SK-N-MC (cell line): ENCODE measurements around the gene MINDY4B.
"Not testable (repeated sequence)": the region's sequence is repeated elsewhere in the genome, so short reads cannot be mapped to it uniquely, and the experiment has no call there.

Experiments
- DNase-seq: peaks from one replicate; pipeline ENCODE4 v3.0.0-alpha.2; 2011; ENCODE audit warnings: low read depth, low spot score
- H3K27ac ChIP-seq: fragments of 200-600 bp; sonication (generic); 2 replicates; pipeline ENCODE4 v1.5.1; 2016; ENCODE audit warnings: mixed run types
- H3K36me3 ChIP-seq: fragments of 200-600 bp; sonication (generic); 2 replicates; pipeline ENCODE4 v1.6.1; 2017; ENCODE audit warnings: antibody characterized with exemption, low read length, mixed read lengths; ENCODE audit not compliant: insufficient read depth
- H3K4me3 ChIP-seq: fragments of 200-600 bp; sonication (generic); 2 replicates; pipeline ENCODE4 v1.5.1; 2016
- H3K9ac ChIP-seq: fragments of 200-600 bp; sonication (generic); 2 replicates; pipeline ENCODE4 v1.8.0; 2017; ENCODE audit warnings: mixed run types, mixed read lengths; ENCODE audit not compliant: insufficient read length
- H3K9me3 ChIP-seq: fragments of 200-600 bp; sonication (generic); 2 replicates; pipeline ENCODE4 v1.6.1; 2017; ENCODE audit warnings: low read depth, mild to moderate bottlenecking, antibody characterized with exemption, low read length, moderate library complexity, mixed read lengths
- EZH2 ChIP-seq: fragments of 200-600 bp; sonication (generic); IDR thresholded peaks from one replicate; pipeline ENCODE4 v1.6.1; 2017; ENCODE audit warnings: antibody characterized with exemption
- FOXP2 ChIP-seq: optimal IDR thresholded peaks from 2 replicates; pipeline ENCODE3; 2011; ENCODE audit warnings: mild to moderate bottlenecking, moderate library complexity; ENCODE audit not compliant: insufficient read depth; ENCODE audit errors: extremely low read length, control extremely low read depth
- POLR2AphosphoS5 ChIP-seq: IDR thresholded peaks from 2 replicates; pipeline ENCODE4 v1.6.1; 2012; ENCODE audit warnings: mild to moderate bottlenecking, low read depth, low read length, borderline replicate concordance

MINDY4B gene

DNA sequence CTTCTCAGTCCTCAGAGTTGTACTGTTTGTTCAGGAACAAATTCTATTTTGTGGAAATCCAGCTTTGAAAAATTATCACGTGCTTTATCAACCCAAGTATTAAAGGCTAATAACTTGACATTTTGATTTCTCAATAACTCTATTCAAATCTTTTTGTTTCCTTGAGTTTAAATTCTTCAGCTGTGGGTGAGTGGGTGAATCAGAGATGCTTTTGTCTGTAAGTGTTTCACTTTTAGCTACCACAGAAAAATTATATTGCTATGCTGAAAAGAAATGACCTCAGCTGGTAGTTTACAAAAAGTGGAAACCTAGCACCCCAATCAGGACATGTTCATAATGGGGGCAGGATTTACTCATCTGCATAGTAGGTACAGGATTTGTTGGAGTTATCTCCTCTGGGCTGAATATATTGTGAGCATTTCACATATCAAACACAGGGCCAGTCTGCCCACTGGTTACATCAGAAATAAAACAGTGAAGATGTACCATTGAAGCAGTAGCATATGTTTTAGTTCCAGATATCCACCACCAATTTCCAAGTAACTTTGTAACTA, 30.5 kb downstream of the MINDY4B start:
- no peak overlapping the region for H3K4me3 ChIP-seq
- H3K27ac ChIP-seq: no peak overlapping the region
- H3K9ac ChIP-seq: no peak overlapping the region
- no peaks in the 10 kb centered on the region for H3K36me3 ChIP-seq
- no peak for DNase-seq
- no peak for TF ChIP-seq POLR2AphosphoS5
- TF ChIP-seq EZH2: no peak
- no peak for TF ChIP-seq FOXP2
- H3K9me3 ChIP-seq: no peaks in the 10 kb centered on the region

DNA sequence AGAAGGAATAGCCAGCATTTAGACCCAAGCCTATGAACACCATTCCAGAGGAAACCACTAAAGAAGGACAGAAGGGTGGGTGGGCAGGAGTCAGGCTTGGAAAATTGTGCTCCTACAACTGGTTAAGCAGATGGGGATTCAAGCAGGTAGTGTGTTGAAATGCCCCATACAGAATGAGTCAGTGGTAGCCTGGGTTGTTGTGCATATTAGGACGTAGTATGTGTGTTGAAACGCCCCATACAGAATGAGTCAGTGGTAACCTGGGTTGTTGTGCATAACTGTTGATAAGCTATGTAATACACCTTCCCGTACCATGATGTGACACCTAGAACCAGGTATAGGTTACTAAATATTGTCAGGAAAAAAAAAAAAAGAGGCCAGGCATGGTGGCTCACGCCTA, 34.0 kb downstream of the MINDY4B start:
- Histone ChIP-seq H3K9me3 (no peaks in the 10 kb centered on the region), H3K27ac (no peak overlapping the region), H3K9ac (no peak overlapping the region), H3K4me3 (no peak overlapping the region), H3K36me3 (no peaks in the 10 kb centered on the region)
- no peak for TF ChIP-seq EZH2
- TF ChIP-seq FOXP2: no peak
- no peak for TF ChIP-seq POLR2AphosphoS5
- DNase-seq: no peak

DNA sequence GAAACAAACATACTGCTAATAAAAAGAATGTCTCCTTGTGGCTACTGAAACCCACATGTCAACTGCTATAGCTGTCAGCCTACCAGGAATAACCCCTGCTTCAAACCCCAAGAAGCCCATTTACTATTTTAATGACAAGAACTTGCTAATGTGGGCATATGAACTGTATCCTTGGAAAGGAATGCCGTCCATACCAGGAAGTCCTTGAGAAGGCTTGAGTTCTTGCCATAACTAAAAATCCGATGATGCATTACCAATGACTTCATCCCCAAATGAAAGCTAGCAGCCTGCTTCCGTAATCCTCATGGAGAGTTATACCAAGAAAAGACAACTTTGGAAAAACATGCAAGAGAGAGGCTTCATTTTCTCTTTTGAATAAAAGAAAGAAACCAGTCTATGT, 34.8 kb downstream of the MINDY4B start:
- no peaks in the 10 kb centered on the region for H3K9me3 ChIP-seq
- no peak overlapping the region for H3K27ac ChIP-seq
- H3K9ac ChIP-seq: no peak overlapping the region
- no peak overlapping the region for H3K4me3 ChIP-seq
- H3K36me3 ChIP-seq: no peaks in the 10 kb centered on the region
- DNase-seq: no peak
- no peak for TF ChIP-seq POLR2AphosphoS5
- no peak for TF ChIP-seq EZH2
- TF ChIP-seq FOXP2: no peak

DNA sequence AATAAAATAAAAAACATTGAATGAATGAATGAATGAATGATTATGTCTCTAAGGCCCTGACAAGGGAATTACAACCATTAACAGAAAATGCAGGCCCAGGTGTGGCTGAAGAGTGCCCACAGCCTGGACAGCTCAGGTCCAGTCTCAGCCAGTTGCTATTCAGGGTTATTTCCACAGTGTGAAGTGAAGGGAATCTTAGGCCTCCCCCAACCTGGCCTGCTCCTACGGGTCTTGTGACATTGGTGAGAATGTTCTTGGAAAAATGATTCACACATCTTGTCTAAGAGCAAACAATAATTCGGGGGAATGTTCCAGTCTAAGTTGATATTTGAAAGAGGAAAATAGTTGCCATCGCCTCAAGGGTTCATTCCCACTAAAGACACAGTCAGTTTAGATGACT, 37.0 kb downstream of the MINDY4B start:
- Histone ChIP-seq H3K4me3 (no peak overlapping the region), H3K36me3 (no peaks in the 10 kb centered on the region), H3K9me3 (no peaks in the 10 kb centered on the region), H3K27ac (no peak overlapping the region), H3K9ac (no peak overlapping the region)
- no peak for TF ChIP-seq POLR2AphosphoS5
- TF ChIP-seq FOXP2: no peak
- TF ChIP-seq EZH2: no peak
- no peak for DNase-seq

DNA sequence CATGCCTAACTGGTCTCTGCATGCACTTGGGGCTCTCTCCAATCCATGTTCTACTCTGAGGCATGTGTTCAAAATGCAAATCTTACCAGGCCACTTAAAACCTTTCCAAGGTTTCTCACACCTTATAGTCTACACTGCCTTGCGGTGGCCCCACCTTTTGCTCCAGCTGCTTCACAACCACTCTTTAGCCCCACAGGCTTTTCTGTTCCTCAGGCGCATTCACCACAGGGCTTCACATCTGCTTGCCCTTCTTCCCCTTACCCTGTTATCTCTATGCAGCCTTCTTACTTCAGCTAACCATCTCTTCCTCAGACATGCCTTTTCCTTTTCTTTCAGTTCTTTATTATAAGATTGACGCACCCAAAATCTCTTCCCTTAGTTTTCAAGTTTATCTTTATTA, 37.8 kb downstream of the MINDY4B start:
- no peak overlapping the region for H3K27ac ChIP-seq
- no peaks in the 10 kb centered on the region for H3K9me3 ChIP-seq
- no peak overlapping the region for H3K4me3 ChIP-seq
- no peak overlapping the region for H3K9ac ChIP-seq
- no peaks in the 10 kb centered on the region for H3K36me3 ChIP-seq
- DNase-seq: no peak
- TF ChIP-seq FOXP2 (no peak), EZH2 (no peak), POLR2AphosphoS5 (no peak)

DNA sequence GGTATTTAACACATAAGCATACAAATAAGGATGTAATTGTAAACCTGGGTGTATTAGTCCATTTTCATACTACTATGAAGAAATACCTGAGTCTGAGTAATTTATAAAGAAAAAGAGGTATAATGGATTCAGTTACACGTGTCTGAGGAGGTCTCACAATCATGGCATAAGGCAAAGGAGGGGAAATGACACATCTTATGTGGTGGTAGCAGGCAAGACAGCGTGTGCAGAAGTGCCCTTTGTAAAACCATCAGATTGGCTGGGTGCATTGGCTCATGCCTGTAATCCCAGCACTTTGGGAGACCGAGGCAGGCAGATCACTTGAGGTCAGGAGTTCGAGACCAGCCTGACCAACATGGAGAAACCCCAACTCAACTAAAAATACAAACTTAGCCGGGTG, 41.3 kb downstream of the MINDY4B start:
- H3K27ac ChIP-seq, H3K9me3 ChIP-seq, H3K4me3 ChIP-seq, H3K36me3 ChIP-seq, H3K9ac ChIP-seq, DNase-seq: not testable (repeated sequence)

DNA sequence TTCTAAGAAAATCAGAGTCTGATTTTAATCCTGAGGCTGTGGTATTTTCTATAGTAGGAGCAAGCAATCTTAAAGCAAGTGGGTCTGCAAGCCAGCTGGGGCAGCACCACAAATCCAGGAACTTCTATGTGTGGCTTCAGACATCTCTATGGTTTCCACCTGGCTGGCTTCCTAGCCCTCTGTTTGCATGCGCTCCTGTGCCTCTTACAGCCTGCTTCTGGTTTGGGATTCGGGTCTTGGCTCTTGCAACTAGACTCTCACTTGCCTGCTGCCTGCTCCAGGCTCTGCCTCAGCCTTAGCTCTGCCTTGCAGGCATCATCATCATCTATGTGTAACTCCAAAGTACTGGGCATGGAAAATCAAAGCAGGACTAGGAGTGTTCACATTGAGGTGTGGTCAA, 43.4 kb downstream of the MINDY4B start:
- Histone ChIP-seq H3K27ac (no peak overlapping the region), H3K4me3 (no peak overlapping the region), H3K9ac (no peak overlapping the region), H3K9me3 (no peaks in the 10 kb centered on the region), H3K36me3 (no peaks in the 10 kb centered on the region)
- TF ChIP-seq POLR2AphosphoS5 (no peak), EZH2 (no peak), FOXP2 (no peak)
- no peak for DNase-seq

DNA sequence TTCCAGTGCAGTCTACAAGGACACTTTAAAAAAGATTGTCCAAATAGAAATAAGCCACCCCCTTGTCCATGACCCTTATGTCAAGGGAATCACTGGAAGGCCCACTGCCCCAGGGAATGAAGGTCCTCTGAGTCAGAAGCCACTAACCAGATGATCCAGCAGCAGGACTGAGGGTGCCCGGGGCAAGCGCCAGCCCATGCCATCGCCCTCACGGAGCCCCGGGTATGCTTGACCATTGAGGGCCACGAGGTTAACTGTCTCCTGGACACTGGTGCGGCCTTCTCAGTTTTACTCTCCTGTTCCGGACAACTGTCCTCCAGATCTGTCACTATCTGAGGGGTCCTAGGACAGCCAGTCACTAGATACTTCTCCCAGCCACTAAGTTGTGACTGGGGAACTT, 47.3 kb downstream of the MINDY4B start:
- not testable (repeated sequence) for H3K4me3 ChIP-seq, DNase-seq, H3K27ac ChIP-seq, H3K9ac ChIP-seq, H3K36me3 ChIP-seq, H3K9me3 ChIP-seq

DNA sequence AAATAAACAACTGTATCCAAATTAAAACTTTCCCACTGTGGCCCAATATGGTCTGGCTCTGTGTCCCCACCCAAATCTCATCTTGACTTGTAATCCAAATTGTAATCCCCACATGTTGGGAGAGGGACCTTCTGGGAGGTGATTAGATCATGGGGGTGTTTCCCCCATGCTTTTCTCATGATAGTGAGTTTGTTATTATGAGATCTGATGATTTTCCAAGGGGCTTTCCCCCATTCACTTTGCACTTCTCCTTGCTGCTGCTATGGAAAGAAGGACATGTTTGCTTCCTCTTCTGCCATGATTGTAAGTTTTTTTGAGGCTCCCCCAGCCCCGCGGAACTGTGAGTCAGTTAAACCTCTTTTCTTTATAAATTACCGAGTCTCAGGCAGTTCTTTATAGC, 55.0 kb downstream of the MINDY4B start:
- no peak for DNase-seq
- Histone ChIP-seq H3K36me3 (no peaks in the 10 kb centered on the region), H3K9me3 (no peaks in the 10 kb centered on the region), H3K9ac (no peak overlapping the region), H3K27ac (no peak overlapping the region), H3K4me3 (no peak overlapping the region)
- no peak for TF ChIP-seq EZH2
- no peak for TF ChIP-seq FOXP2
- no peak for TF ChIP-seq POLR2AphosphoS5

DNA sequence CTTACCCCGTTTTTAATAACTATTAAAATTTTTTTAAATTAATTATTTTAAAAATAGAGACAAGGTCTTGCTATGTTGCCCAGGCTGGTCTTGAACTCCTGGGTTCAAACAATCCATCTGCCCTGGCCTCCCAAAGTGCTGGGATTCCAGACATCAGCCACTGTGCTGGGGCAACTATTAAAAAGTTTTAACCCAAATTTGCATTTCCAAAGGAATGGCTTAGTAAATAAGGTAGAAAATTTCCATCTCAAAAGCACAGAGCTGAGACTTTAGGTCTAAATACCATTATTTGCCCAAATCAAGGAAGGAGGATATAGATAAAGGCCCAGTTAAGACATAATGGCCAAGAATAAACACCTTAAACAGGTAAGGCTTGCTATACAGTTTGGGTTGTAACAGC, 56.4 kb downstream of the MINDY4B start:
- no peak for DNase-seq
- Histone ChIP-seq H3K9me3 (no peaks in the 10 kb centered on the region), H3K4me3 (no peak overlapping the region), H3K27ac (no peak overlapping the region), H3K9ac (no peak overlapping the region), H3K36me3 (no peaks in the 10 kb centered on the region)
- TF ChIP-seq EZH2 (no peak), POLR2AphosphoS5 (no peak), FOXP2 (no peak)
